Measurements from ENCODE around the gene ICAM4.
"Not testable (repeated sequence)": the region's sequence is repeated elsewhere in the genome, so short reads cannot be mapped to it uniquely, and the experiment has no call there.

Gene ICAM4

DNA sequence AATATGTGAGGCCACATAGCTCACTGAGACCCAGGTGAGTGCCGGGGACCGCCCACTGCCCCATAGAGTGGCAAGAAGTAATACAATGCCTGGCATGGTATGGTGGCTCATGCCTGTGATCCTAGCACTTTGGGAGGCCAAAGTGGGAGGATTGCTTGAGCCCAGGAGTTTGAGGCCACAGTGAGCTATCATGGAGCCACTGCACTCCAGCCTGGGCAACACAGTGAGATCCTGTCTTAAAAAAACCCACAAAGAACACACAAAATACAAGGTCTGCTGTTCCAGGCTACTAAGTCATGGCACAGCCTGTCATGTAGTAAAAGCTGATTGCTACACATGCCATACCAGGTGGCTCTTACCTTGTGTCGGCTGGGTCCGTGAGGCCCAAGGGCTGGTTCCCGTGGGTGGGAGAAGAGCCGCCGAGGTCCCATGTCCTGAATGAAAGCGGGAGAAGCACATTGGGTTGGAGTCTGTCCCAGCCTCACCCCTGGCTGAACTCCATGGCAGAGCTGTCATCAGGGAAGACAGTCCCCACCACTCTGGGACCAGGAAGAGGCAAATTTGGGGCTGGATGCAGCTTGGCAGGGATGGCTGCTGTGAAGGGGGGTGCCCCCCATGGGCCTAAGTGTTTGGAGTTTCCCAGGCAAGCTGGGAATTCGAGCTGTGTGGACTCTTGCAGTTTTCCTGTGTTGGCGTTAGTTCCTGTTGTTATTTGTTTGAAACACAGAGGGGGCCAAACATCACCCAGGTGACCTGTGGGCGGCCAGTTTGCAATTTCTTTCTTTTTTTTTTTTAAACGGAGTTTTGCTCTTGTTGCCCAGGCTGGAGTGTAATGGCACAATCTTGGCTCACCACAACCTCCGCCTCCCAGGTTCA, 32.3 kb downstream of the ICAM4 start:
- no peak for DNase-seq (ENCODE audit: low spot score)

DNA sequence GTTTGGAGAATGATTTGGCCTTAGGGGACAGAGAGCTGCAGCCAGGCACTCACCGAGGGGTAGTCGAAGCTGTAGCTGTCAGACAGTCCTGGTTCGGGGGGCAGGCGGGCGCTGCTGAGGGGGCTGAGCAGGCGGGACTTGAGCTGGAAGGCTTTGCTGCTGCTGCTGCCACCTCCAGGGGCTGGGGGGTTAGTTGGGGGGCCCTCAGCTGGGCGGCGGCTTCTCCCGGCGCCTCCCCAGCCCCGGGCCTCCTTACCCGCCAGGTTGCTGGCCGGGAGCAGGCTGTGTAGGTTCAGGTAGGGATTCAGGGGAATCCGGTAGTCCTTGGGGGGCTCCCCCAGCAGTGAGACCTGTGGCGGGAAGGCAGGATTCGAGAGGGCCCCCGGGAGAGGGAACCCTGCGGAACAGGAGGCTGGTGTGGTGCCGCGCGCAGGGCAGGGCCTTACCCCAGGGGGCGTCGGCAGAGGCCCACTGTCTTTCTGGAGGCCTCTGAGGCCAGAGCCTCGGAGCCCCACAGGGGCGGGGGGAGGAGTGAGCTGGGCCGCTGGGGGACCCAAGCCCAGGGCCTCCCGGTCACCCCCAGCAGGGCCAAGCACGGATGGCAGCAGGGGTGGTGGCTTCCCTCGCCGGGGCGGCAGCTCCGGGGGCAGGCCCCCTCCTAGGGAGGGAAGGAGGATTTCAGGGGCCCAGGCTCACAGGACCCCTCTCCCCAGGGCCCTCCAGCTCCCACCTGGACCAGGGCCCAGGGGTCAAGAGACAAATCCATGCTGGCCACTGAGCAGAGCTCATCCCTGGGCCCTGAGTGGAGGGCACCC, 34.1 kb downstream of the ICAM4 start:
- DNase-seq (ENCODE audit: low spot score): no peak

- DNase-seq (ENCODE audit: low spot score): no peak
Observed at GRCh38 chr19:10321417-10321797, 34.7 kb downstream of the ICAM4 start.

- DNase-seq (ENCODE audit: low spot score): no peak
Observed at GRCh38 chr19:10321874-10322835, 35.4 kb downstream of the ICAM4 start.

GRCh38 chr19:10325732-10326131, 39.0 kb downstream of the ICAM4 start:
- no peak for DNase-seq (ENCODE audit: low spot score)

- DNase-seq (ENCODE audit: low spot score): no peak
Observed at GRCh38 chr19:10327793-10328192, 41.0 kb downstream of the ICAM4 start.

DNA sequence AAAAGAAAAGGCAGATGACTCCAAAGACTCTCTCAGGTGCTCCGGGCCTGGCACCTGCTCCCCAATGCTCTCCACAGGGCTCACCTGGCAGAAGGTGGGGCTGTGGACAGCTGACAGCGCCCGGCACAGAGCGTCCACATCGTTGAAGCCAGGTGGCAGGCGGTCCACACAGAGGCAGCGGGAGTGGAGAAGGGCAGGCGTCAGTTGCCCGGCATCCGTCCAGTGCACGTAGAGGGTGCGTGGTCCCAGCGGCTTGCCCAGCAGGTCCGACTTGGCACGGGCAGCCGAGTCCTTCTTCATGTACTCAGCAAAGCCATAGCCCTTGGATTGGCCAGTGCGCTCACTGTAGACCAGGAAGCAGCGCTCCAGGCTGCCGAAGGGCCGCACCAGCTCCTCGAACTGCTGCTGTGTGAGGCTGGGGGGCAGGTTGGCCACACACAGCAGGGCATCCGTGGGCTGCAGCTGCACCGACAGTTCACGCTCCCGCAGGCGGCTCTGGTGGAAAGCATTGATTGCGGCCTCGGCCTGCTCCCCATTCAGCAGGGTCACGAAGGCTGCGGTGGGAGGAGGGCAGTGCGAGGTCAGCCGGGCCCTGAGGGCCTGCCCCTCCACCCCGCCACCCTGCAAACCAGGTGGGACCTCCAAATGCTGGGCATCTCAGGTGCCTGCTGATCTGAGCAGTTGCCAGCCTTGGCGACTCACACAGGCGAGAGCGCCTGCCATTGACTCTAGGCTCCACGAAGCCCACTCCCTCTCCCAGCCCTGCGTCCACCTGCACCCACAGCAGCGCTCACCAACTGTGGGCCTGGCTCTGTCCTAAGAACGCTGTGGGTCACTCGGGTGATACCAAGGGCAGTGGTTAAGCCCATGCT, 42.0 kb downstream of the ICAM4 start:
- no peak for DNase-seq (ENCODE audit: low spot score)

- no peak for DNase-seq (ENCODE audit: low spot score)
Observed at GRCh38 chr19:10329555-10329954, 42.8 kb downstream of the ICAM4 start.

DNA sequence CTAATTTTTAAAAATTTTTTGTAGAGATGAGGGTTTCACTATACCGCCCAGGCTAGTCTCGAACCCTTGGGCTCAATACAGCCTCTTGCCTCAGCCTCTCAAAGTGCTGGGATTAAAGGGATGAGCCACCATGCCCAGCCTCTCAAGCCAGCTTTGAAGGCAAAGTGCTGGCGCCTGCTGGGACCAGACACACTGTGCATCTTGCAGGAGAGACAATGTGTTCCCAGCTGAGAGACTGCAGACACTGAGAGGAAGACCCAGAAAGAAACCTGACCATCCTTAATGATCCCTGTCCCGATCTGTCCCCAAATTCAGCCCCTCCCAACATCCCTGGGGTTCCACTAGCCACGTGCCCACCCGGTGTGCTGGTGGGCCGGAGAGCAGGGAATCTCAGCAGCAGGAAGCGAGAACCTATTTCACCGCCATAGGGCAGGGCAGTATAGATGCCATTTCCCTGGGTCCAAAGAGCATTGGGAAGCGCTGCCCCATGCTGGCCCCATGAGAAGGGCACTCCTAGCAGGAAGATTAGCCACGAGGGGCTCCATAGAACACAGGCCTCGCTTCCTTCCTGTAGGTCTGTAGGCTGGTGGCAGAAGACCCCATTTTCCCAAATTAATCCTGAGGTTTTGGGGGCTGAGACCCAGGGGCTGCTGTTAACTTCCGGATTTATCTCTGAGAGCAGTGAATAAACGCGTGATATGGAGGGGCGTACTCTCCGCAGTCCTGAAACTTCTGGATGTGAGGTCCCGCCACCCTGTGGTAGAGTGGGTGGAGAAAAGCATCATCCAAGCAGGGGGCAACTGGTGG, 45.6 kb downstream of the ICAM4 start:
- no peak for DNase-seq (ENCODE audit: low spot score)

- peak; percentile 98 for DNase-seq (ENCODE audit: low spot score)
Observed at GRCh38 chr19:10332965-10333757, 46.4 kb downstream of the ICAM4 start, which contains the start of gene RAVER1. Gene RAVER1, minus strand, starts transcription at chr19:10333529. Its CDS starts 22 bp downstream, at chr19:10333507.

DNA sequence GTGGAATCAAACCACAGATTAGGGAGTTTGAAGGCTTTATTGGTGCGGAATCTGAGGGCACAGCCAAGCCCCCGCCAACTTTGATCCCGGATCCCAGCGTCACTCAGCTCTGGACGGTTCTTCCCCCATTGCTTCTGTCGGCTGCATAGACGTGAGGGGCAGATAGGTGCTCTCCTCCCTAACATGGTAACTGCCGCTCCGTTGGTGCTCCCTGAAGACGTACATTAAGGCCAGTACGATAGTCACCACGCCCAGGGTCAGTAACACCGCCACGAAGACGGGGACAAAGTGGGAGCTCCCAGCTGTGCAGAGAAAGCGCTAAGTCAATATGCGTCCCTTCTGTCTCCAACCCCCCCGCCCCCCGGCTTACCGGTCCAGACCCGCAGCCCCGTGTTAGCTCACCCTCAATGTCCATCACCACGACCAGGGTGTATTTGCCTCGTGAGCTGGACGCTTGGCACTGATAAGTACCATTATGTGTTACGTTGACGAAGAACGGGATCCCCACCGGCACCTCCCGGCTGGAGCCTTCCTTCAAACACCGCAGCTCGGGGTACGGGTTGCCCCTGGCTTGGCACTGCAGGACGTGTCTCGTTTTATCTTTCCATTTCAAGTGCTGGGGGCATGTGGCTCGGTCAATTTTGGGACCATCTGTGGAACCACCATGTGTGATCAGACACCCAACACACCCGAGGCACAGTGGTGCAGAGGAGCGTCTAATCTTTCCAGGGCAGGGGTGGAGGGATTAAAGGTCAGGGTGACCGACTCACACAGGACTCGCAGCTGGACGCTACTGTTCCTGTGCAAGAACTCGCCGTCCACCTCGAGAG, 47.2 kb downstream of the ICAM4 start:
- DNase-seq (ENCODE audit: low spot score): no peak

DNA sequence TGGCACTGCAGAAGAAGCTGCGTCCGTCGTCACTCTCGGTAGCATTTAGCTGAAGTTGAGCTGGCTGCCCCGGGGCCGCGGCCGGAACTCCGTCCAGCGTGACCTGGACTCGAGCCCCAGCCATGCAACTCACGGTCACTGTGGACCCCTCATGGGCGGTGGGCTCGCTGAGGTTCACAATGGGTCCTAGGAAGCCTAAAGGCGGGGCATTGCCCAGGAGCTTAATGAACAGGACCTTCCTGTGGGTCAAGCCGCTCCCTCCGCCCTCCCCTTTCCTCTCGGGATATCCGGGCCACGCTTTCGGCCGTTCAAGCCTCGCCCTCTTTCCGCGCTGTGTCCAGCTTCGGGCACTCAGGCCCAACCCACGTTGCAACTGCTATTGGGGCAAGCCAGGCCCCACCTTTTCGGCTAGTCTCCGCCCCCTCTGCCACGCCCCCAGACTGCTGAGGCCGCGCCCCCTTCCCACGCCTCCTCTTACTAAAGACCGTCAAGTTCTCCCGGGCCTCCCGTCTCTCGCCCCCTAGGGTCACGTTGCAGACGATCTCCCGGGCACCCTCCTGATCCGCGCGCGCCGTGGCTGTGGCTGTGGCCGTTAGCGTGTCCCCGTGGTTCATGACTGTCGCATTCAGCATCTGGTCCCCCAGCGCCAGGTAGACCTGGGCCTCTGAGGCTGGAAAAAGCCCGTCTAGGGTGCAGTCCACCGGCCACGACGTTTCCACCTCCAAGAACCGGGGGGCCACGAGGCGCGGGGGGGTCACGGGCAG, 48.0 kb downstream of the ICAM4 start:
- peak; percentile 61 for DNase-seq (ENCODE audit: low spot score)

- no peak for DNase-seq (ENCODE audit: low spot score)
Observed at GRCh38 chr19:10335352-10335985, 48.7 kb downstream of the ICAM4 start.

GRCh38 chr19:10336725-10337124, 50.0 kb downstream of the ICAM4 start:
- not testable (repeated sequence) for DNase-seq (ENCODE audit: low spot score)
